GM19455 (cell line): ENCODE results near the gene SLC26A1.

Experiments used
- ATAC-seq: cut with Tn5 transposase; IDR thresholded peaks from one replicate; pipeline ENCODE4 v1.9.1; 2021; ENCODE audit not compliant: unreplicated experiment

The SLC26A1 gene

DNA sequence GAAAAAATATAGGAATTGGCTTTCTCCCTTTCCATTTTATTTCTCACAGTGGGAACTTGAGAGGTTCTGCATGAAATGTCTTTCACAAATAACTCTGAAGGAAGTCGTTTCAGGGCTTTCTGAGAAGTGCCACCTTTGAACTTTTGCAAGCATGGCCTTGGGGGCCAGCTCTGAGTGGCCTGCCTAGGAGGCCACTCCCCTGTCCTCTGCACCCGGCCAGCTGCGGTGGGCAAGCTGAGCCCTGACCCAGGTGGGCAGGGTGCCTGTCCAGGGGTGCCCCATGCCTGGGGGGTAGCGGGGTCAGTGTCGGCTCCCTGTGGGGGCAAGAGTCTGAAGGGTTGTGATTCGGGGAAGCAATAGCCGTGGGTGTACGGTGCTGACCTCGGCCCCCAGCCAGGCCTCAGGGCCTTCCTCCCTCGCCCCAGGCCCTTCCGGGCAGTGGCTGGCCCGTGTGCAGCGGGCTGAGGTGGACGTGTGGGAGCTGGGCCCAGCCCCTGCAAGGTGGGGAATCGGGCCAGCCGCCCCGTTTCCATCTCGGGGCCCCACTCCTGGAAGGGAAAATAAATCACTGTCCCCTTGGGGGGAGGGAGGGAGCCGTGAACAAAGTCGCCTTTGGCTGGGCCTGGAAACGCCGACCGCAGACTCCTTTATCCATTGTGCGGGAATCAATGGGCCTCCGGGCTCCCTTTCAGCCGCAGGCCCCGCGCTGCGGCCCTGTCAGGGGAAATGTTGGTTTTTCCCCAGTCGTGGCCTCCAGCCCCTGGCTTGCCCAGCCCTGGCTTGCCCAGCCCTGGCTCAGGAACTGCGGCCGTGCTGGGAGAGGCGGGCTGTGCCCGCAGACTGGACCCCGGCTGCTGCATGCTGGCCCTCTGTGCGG is 21.3 kb upstream of the SLC26A1 start:
- ATAC-seq = no peak

DNA sequence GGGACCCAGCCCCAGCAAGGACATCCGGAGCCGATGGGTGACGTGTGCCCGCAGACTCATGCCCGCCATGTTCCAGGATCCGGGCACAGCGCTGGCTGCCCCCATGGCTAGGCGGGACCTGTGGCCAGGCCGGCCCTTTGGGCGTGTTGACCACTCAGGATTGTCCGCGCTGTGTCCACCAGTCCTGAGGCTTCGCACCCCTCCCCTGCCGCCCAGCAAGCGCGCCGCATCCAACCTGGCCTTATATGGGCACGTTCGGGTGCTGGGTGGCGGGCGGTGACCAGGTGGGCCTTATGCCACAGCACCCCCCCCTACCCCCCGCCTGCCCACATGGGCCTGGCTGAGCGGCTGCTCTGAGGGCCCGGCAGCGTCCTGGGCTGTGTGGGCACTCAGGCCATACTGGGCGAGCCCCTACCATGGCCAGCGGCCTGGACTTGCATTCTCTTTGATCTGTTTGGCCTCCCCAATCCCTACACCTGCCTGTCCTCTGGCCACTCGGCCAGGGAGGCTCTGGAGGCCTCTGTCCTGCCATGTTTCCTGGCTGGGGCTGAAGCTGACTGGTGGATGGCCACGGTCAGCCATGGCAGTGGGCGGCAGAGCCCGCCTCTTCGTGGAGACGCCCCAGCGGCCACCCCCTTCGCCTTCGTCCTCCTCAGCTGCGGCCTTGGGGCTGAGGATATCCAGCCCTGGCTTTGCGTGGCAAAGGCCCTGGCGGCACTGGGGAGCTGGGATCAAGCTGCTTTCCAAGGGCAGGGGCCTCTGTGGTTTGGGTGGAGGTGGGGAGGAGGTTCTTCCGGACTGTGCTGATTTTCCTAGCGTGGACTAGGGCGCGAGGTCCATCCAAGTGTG is 20.2 kb upstream of the SLC26A1 start:
- no peak for ATAC-seq

DNA sequence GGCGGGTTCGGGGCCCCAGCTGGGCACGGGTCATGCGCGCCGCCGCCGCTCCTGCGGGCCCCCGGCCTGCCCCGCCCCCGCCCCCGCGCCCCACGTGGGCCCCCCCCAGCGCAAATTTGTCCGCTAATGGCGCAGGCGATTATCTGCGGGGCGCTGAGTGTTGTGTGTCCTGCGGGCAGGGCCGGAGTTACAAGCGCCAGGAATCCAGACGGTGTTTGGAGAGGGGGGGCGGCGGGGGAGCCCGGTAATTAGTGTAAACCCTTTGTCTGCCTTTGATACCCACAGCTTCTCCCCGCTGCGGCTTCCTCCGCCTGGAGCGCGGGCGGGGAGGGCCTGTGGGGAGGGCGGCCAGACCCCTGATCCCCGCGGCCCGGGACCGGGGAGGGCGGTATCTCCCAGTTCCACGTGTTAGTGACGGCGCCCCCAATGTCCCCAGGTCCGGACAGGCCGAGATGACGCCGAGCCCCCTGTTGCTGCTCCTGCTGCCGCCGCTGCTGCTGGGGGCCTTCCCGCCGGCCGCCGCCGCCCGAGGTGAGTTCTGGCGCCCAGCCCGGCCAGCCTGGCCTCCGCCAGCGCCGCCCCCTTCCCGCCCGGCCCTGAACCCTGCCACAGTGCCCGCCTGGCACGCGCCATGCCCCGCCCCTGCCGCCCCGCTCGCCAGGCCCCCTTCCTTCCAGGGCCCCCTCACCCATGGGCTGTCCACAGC is 19.0 kb upstream of the SLC26A1 start:
- ATAC-seq = no peak

DNA sequence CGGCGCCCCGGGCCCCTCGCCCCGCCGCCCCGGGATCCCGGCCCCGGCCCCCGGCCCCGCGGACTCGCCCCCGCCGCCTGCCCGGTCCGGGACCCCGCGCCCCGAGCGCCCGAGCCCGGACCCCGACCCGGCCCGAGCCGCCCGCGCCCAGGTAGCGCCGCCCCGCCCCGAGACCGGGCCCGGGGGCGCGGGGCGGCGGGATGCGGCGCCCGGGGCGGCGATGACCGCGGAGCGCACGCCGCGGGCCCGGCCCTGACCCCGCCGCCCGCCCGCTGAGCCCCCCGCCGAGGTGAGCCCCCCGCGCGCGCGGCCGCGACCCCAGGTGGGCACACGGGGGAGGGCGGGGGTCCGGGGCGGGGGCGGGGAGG is 18.4 kb upstream of the SLC26A1 start:
- no peak for ATAC-seq

DNA sequence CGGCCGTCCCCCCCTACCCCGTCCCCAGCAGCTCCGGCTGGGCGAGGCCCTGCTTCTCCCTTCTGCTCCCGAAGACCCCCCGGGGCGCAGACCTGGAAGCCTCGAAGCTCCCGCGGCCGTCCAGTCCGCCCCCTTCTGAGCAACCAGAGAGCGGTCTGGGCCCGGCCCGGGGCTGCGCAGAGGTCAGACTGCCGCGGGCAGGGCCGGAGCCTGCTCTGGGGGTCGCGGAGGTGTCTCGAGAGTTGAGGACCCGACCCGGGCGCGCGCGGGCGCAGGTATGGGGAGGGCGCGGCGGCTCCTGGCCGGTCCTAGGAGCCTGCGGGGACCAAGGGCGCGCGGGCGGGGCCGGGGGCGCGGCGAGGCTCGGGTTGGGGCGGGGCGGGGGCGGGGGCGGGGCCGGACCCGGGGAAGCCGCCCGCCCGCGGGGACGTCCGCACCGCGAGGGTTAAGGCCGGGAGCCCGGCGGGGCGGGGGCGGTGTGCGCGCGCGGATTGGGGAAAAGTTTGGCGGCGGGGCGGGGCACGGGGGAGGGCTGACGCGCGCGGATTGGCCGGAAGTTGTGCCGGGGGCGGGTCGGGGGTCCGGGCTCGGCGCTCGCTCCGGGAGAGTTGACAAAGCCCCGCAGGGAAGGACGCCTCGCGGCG is 17.9 kb upstream of the SLC26A1 start, which contains the start of gene FGFRL1:
FGFRL1 (plus strand) TSS at position 605 of the 644 bp plus-strand sequence. CDS start 860 bp downstream, outside the sequence.
- no peak for ATAC-seq

DNA sequence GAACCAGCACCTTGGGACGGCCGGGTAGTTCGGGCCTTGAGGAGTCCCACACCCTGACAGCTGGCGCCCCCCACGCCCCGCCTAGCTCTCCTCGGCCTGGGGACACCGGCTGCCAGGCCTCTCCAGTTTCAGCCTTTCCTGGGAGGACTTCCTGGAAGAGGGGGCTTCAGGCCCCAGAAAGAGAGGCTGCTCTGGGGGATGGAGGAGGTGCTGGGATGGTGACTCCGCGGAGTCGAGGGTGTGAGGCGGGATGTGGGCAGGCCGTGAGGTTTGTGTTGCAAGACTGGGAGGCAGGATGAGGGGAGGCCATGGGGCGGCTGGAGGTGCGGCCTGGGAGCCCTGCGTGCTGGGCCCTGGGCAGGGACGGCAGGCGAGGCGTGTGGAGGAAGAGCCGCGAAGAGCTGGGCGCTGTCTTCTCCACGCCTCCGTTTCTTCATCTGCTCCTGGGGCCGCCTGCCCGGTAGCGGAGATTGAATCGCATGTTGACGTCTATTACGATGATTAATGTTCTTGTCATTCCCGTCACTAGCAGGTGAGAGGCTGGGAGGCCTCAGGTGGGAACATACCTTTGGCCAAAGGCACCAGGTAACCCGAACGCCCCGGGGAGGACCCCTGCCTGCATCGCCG is 17.3 kb upstream of the SLC26A1 start:
- peak; percentile 19 for ATAC-seq

DNA sequence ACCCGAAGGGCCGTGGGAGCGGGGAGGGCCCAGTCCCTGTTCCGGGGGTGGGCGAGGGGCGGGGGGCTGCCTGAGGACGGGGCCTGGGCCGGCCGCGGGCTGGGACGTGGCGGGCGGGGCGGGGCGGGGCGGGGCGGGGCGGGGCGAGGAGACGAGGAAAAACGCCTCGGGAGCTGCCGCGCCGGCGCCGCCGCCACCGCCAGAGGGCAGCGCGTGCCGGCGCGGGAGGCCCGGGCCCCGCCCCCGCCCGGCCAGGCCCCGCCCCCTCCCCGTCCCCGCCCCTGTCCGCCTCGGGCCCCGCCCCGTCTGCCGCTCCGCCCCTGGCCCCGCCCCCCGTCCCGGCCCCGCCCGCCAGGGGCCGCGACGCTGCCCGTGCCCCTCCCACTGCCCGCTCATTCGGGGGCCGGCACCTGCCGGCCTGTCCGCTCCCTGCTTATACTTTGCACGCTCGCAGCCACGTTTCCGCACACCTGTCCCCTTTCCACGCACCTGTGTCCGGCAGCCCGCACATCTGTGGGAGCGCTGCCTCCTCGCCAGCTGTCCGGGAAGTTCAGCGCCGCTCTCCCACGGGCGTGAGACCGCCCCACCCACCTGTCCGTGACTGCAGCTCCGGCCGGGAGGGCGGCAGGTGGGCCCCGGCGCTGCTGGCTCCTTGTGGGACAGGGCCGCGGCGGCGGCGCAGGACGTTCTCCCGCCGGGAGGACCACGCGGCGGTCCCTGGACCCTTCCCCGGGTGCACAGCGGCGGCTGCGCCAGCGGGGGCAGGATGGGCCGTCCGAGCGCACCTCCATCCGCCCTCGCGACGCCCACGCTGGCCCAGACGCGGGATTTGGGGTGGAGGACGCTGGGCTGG is 16.6 kb upstream of the SLC26A1 start:
- ATAC-seq = peak; percentile 35

DNA sequence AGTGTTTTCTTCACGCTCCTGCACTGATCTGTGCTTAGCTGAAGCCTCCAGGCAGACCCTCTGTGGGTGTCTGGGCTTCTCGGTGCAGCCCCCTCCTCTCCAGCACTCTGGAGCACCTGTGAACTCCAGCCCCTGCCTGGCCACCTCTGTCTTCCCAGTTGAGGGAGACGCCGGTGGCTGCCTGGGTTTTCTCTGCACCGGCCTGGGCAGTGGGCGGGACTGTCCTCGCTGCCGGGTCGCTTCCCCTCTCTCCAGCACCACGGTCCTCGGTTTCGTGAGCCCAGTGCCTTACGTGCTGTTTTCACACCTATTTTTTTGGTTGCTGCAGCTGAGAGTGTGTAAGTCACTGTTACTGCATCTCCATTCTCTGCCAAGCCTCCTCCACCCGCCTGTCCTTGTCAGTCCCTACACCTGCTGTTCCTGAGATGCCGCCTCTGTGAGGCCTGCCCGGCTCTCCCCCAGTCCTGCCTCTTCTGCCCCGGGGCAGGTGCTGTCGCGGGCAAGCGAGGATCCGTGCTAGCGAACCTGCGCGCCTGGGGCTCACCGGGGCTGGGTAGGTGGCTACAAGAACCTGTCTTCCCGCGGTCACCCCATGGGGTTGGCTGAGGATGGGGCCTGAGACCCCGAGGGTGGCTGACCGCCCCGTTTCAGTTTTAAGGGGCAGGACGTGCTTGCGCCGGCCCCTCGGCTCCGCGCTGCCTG is 15.8 kb upstream of the SLC26A1 start:
- ATAC-seq = no peak

DNA sequence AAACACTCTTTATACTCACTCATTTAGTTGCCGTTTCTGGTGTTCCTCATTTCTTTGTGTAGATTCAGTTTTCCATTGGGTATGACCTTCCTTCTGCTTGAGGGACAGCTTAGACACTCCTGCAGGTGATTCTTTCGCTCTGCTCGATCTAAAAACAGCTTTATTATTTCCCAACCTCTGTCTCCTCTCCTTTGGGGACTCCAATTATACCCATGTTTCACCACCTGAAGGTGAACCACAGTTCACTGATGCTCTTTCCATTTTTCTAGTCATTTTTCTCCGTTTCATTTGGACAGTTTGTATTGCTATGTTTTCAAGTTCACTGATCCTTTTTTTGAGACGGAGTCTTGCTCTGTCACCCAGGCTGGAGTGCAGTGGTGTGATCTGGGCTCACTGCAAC is 13.7 kb upstream of the SLC26A1 start:
- no peak for ATAC-seq

DNA sequence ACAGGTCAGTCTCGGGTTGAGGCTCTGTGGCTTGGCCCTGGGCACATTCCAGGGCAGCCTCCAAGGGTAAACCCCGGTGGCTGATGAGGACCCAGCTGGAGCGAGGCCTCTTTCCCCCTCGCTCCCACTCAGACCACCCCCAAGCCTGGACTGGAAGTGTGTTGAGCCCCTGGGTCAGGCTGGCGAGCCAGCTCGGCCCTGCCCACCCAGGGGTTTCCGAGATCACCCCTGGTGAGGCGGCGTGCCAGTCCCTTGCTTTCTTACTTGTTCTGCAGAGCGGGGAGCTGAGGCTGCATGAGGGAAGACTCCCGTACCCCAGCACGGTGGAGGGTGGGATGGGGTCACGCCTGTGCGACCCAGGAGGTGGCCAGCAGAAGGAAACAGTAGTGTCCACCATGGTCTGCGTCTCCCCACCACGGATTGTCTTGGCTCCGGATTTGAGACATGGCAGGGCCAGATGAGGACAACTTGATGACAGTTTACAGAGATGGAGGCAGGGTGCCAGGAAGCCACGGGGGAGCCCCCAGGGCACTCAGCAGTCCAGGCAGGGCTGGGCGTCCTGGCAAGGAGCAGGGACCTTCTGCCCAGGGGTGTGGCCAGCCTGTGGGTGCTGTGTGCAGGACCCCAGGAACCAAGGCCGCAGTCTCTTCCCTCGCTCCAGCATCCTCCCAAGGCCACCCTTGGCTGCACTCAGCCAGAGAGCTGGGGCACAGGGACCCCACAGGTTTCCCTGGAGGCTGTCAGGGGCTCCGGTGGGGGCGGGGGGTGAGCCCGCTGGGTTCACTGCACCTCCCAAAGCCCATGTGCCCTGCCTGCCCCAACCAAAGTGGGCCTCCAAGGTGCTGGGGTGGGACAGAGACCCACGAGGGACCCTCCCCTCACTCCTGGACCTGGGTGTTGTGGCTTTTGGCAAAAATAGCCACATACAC is 11.6 kb upstream of the SLC26A1 start:
- no peak for ATAC-seq

DNA sequence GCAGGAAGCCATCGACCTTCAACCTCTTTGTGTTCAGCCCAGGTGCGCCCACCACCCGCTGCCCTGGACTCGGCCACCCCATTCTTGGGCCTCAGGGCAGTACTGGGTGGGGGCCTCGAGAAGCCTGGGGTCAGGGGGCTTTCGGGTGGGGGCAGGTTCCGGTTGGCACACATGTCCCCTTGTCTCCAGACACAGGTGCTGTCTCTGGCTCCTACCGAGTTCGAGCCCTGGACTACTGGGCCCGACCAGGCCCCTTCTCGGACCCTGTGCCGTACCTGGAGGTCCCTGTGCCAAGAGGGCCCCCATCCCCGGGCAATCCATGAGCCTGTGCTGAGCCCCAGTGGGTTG is 10.8 kb upstream of the SLC26A1 start:
- ATAC-seq = no peak

DNA sequence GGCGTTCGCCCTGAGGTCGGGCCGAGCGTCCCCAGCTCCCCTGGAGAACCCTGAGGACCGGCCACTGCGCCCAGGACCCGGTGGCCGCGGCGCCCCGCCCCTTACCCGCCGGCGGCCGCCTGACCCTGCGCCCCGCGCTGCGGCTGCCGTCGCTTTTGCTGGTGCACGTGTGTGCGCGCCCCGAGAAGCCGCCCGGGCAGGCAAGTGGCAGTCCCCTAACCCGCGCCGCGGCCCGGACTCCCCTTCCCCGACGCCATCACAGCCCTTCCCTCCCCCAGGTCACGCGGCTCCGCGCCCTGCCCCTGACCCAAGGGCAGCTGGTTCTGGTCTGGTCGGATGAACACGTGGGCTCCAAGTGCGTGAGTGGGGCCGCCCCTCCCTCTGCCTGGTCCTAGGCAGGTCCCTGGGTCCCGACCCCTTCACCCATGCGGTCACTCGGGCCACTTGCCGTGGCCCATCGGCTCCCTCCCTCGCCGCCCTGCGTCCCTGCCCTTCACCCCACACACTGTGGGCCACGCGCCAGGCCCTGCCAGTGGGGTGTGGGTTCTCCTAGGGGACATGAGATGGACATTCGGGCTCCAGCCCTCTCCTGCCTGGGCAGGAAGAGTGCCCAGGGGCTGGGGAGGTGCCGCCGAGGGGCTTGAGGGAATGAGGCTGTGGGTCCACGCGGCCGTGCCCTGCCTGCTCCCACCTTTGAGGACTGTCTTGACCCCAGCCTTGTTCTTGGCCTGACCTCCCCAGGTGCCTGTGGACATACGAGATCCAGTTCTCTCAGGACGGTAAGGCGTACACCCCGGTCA is 10.3 kb upstream of the SLC26A1 start:
- no peak for ATAC-seq

DNA sequence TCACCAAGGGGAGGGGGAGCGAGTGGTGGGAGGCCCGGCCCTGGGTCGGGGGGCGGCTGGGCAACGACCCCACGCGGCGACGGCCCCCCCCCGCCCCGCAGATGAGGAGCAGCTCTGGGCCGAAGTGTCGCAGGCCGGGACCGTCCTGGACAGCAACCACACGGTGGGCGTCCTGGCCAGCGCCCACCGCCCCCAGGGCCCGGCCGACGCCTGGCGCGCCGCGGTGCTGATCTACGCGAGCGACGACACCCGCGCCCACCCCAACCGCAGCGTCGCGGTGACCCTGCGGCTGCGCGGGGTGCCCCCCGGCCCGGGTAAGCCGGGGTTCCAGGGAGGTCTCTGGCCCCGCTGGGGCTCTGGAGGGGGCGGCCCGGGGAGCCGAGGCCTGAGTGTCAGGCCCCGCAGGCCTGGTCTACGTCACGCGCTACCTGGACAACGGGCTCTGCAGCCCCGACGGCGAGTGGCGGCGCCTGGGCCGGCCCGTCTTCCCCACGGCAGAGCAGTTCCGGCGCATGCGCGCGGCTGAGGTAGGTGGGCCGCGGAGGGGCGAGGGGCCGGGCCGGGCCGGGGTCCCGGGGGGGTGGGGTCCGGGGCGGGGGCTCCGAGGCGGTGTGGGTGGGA is 9.5 kb upstream of the SLC26A1 start:
- no peak for ATAC-seq

DNA sequence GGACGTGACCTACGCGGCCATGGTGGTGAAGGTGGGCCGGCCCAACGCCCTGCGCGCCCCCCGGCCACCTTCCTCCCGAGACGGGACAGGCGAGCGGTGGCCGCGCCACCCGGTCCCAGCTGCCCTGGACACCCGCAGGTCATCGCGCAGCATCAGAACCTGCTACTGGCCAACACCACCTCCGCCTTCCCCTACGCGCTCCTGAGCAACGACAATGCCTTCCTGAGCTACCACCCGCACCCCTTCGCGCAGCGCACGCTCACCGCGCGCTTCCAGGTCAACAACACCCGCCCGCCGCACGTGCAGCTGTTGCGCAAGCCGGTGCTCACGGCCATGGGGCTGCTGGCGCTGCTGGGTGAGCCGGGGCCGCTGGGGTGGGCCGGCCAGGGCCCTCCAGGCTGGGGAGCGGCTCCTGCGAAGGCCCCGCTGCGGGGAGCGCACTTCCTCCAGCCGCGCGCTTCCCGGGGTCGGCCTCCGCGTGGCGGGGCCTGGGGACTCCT is 9.0 kb upstream of the SLC26A1 start:
- no peak for ATAC-seq

DNA sequence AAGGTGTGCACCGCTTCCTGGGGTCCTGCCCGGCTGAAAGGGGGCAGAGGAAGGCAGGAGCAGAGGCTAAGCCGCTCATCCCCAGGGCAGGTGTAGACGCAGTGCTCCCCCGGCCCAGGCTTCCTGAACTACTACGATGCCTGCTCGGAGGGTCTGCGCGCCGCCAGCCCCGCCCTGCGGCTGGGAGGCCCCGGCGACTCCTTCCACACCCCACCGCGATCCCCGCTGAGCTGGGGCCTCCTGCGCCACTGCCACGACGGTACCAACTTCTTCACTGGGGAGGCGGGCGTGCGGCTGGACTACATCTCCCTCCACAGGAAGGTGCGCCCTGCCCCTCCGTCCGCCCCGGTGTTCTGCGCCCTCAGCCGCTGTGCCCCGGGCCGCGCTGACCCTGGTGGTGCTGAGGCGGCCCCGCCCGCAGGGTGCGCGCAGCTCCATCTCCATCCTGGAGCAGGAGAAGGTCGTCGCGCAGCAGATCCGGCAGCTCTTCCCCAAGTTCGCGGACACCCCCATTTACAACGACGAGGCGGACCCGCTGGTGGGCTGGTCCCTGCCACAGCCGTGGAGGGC is 8.4 kb upstream of the SLC26A1 start:
- no peak for ATAC-seq

DNA sequence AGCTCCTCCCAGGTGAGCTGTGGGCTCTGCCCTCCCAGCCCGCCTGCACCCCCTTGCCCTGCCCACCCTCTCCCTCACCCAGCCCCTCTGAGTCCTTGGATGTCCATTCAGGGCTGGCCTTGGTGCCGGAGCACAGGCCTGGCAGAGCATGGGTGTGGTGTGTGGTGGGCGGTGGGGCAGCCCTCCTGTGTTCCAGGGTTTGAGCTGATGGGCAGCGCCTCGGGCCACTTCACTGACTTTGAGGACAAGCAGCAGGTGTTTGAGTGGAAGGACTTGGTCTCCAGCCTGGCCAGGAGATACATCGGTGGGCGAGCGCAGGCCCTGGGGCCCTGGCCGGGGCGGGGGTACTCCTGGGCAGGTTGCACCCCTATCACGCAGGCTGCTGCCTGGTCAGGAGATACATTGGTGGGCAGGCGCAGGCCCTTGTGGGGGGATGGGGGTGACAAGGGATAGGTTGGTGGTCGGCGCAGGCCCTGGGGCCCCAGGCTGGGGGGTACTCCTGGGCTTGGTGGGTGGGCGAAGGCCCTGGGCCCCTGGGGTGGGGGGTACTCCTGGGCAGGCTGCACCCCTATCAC is 7.6 kb upstream of the SLC26A1 start:
- ATAC-seq = no peak
